A549 (cell line): Measurements from ENCODE around the gene SLCO2A1.

Source experiments
- CTCF ChIP-seq: fragments of >200 bp; sonication (Bioruptor Twin); formaldehyde crosslinking; IDR thresholded peaks from 3 replicates; pipeline ENCODE4 v1.5.1; 2016
- E2F6 ChIP-seq: IDR thresholded peaks from 2 replicates; pipeline ENCODE4 v1.6.1; 2012; ENCODE audit warnings: low read depth, borderline replicate concordance
- ELK1 ChIP-seq: fragments of 150-350 bp; IDR thresholded peaks from 2 replicates; pipeline ENCODE4 v1.6.1; 2014; ENCODE audit warnings: low read depth, mild to moderate bottlenecking, low read length
- HOXA7 ChIP-seq: fragments of 250-450 bp; sonication (Bioruptor Pico); IDR thresholded peaks from 2 replicates; pipeline ENCODE4 v1.5.0; 2020; ENCODE audit warnings: mild to moderate bottlenecking, moderate library complexity
- MAZ ChIP-seq: fragments of 150-350 bp; IDR thresholded peaks from 2 replicates; pipeline ENCODE4 v1.6.1; 2014; ENCODE audit warnings: antibody characterized with exemption, low read depth, low read length, borderline replicate concordance
- RCOR1 ChIP-seq: fragments of 150-350 bp; IDR thresholded peaks from 2 replicates; pipeline ENCODE4 v1.6.1; 2014; ENCODE audit warnings: antibody characterized with exemption, low read length, low read depth
- REST ChIP-seq: fragments of 200-600 bp; sonication (generic); IDR thresholded peaks from 2 replicates; pipeline ENCODE4 v1.6.1; 2016; ENCODE audit warnings: antibody characterized with exemption, mild to moderate bottlenecking, moderate library complexity
- TP53 ChIP-seq: fragments of 250-450 bp; sonication (Bioruptor Pico); IDR thresholded peaks from 2 replicates; pipeline ENCODE4 v1.5.0; 2021; ENCODE audit warnings: mild to moderate bottlenecking, moderate library complexity
- ZFP36 ChIP-seq: fragments of 450-650 bp; IDR thresholded peaks from 2 replicates; pipeline ENCODE4 v1.6.1; 2014; ENCODE audit warnings: borderline replicate concordance; ENCODE audit not compliant: partially characterized antibody

- TF ChIP-seq MAZ = no peak
- TF ChIP-seq CTCF = no peak
- TF ChIP-seq E2F6 = no peak
- no peak for TF ChIP-seq RCOR1
- no peak for TF ChIP-seq ZFP36
- no peak for TF ChIP-seq REST
- TF ChIP-seq HOXA7 (CRISPR knock-in tag) = no peak
- no peak for TF ChIP-seq TP53 (CRISPR knock-in tag)
- TF ChIP-seq ELK1 = no peak
Measured at GRCh38 chr3:133987948-133988484, 41.7 kb downstream of the SLCO2A1 start.
